Spleen (tissue), 7 donors: ENCODE data around the gene PHACTR1.

Experiments
- POLR2AphosphoS5 ChIP-seq, 3 donors: sonication (generic); formaldehyde crosslinking; IDR thresholded peaks; one replicate each; pipeline ENCODE4 v1.5.1; 2017; ENCODE audit warnings: antibody characterized with exemption in 3 of 3
- TF ChIP-seq, protein P1 (sequence below), 11 experiments: fragments of 200-600 bp in 7 of 11; fragments of 450-650 bp in 4 of 11; sonication (generic) in 4 of 11; IDR thresholded peaks in 8 of 11; conservative IDR thresholded peaks in 3 of 11; 1 replicate in 7 of 11; 2 replicates in 4 of 11; pipeline versions ENCODE4 v1.4.0 to v1.8.0; 2016 to 2021; ENCODE audit warnings: antibody characterized with exemption in 11 of 11, inconsistent platforms in 4 of 11, mild to moderate bottlenecking in 1 of 11
- donor health status: DM: no; HTN: no; CAD: no; lungs with moderate emphysema.
- donor health status: DM: no; HTN: no; CAD: no.
- donor health status: DM: no; HTN: no; CAD: no.

GRCh38 chr6:12916006-12916405 is 199.4 kb downstream of the PHACTR1 start:
- TF ChIP-seq POLR2AphosphoS5 (IDR thresholded peaks at IDR 0.05), result no peak
- TF ChIP-seq, protein P1, sequence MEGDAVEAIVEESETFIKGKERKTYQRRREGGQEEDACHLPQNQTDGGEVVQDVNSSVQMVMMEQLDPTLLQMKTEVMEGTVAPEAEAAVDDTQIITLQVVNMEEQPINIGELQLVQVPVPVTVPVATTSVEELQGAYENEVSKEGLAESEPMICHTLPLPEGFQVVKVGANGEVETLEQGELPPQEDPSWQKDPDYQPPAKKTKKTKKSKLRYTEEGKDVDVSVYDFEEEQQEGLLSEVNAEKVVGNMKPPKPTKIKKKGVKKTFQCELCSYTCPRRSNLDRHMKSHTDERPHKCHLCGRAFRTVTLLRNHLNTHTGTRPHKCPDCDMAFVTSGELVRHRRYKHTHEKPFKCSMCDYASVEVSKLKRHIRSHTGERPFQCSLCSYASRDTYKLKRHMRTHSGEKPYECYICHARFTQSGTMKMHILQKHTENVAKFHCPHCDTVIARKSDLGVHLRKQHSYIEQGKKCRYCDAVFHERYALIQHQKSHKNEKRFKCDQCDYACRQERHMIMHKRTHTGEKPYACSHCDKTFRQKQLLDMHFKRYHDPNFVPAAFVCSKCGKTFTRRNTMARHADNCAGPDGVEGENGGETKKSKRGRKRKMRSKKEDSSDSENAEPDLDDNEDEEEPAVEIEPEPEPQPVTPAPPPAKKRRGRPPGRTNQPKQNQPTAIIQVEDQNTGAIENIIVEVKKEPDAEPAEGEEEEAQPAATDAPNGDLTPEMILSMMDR (IDR thresholded peaks at IDR 0.05 in 8 of 11, conservative IDR thresholded peaks at IDR 0.05 in 3 of 11), result no peak
